Measurements from ENCODE around the gene C10orf105.

The C10orf105 gene

DNA sequence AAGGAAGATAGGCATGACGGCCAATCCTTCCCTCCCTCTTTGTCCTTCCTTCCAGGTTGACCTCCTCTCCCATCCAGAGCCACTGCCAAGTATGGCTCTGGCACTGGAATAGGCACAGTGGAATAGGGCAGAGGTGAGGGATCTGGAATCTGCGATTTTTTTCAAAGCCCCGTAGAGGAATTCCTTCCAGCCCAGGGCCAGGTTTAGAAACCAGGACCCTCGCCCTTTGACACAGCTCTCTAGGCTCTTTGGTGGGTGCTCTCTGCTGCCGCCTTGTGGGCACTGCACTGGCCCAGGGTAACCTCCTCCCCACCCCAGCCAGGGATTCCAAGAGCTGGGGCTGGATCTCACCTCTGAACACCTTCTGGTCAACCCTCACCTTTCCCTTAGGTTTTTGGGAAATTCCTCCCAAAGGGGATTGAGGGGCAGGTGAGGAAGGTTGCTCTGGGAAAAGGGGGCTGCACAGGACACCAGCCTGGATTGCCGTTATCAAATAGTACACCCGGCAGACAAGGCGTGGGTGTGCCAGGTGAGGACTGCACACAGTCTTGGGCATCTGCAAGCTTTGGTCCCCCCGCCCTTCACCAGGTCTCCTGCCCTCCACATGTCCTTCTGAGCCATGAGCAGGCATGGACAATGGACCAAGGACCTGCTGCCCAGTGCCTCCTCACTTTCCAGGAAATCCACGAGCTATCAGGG lies 22.8 kb downstream of the C10orf105 start:
- no peak overlapping the region for H3K27ac ChIP-seq (ENCODE audit: poor library complexity, severe bottlenecking)
- DNase-seq (ENCODE audit: low spot score) (no peak), ATAC-seq (ENCODE audit: low read depth) (peak; percentile 74)
- TF ChIP-seq, protein P1, sequence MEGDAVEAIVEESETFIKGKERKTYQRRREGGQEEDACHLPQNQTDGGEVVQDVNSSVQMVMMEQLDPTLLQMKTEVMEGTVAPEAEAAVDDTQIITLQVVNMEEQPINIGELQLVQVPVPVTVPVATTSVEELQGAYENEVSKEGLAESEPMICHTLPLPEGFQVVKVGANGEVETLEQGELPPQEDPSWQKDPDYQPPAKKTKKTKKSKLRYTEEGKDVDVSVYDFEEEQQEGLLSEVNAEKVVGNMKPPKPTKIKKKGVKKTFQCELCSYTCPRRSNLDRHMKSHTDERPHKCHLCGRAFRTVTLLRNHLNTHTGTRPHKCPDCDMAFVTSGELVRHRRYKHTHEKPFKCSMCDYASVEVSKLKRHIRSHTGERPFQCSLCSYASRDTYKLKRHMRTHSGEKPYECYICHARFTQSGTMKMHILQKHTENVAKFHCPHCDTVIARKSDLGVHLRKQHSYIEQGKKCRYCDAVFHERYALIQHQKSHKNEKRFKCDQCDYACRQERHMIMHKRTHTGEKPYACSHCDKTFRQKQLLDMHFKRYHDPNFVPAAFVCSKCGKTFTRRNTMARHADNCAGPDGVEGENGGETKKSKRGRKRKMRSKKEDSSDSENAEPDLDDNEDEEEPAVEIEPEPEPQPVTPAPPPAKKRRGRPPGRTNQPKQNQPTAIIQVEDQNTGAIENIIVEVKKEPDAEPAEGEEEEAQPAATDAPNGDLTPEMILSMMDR (IDR thresholded peaks at IDR 0.05; ENCODE audit: poor library complexity, severe bottlenecking): peak; percentile 86
- no peaks in the 10 kb centered on the region for H3K27me3 ChIP-seq (ENCODE audit: insufficient read depth, poor library complexity, severe bottlenecking)
- no peak overlapping the region for H3K4me3 ChIP-seq (ENCODE audit: severe bottlenecking)
- no peaks in the 10 kb centered on the region for H3K4me1 ChIP-seq (ENCODE audit: insufficient read depth, poor library complexity, severe bottlenecking)
- H3K36me3 ChIP-seq (ENCODE audit: low read depth): no peaks in the 10 kb centered on the region
- H3K9me3 ChIP-seq (ENCODE audit: severe bottlenecking): peaks cover under 1% of the 10 kb centered on the region

DNA sequence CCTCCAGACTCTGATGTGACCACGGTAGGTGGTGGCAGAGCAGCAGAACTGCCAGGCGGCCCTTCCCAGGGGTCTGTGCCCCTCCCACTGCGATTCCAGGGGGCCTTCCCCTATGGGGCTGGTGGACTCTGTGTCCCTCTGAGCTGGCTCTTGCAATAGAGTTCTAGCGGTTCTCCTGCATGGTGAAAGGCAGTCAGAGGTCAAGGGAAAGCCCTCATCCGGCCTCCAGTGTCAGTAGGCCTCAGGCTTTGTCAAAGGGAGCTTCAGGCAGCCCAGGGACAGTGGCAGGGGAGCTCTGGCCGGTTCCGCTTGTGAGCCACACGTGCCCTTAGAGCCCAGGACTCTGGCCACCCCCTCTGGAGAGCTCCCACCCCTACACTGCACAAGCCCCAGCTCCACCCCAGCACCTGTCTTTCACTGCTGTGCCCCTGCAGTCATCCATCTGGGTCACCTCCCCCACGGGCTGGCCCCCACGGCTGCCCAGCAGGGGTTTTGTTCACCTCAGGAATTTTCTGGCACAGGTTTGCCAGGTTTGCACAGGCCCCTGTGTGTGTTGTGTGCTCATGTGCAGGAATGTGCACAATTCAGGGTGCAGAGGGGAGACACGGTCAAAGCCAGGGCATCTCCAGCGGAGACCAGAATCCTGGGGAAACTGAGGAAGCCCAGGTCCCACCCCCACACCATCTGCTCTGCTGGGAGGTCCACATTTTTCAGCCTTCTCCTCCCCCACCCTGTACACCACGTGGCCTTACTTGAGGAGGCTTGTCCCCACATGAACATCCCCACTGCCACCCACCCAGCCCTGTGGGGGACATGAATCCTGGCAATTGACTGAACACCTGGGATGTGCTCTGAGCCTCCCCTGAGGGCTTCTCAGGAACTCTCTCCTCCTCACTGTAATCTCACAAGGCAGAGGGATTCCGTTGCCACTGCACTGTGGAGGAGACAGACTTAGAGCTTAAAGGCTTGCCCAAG lies 23.8 kb downstream of the C10orf105 start:
- Histone ChIP-seq H3K36me3 (ENCODE audit: low read depth) (no peaks in the 10 kb centered on the region), H3K27ac (ENCODE audit: poor library complexity, severe bottlenecking) (no peak overlapping the region), H3K27me3 (ENCODE audit: insufficient read depth, poor library complexity, severe bottlenecking) (no peaks in the 10 kb centered on the region), H3K9me3 (ENCODE audit: severe bottlenecking) (no peaks in the 10 kb centered on the region), H3K4me1 (ENCODE audit: insufficient read depth, poor library complexity, severe bottlenecking) (no peaks in the 10 kb centered on the region), H3K4me3 (ENCODE audit: severe bottlenecking) (no peak overlapping the region)
- no peak for DNase-seq (ENCODE audit: low spot score)
- ATAC-seq (ENCODE audit: low read depth): no peak
- TF ChIP-seq, protein P1 (IDR thresholded peaks at IDR 0.05; ENCODE audit: poor library complexity, severe bottlenecking): no peak

DNA sequence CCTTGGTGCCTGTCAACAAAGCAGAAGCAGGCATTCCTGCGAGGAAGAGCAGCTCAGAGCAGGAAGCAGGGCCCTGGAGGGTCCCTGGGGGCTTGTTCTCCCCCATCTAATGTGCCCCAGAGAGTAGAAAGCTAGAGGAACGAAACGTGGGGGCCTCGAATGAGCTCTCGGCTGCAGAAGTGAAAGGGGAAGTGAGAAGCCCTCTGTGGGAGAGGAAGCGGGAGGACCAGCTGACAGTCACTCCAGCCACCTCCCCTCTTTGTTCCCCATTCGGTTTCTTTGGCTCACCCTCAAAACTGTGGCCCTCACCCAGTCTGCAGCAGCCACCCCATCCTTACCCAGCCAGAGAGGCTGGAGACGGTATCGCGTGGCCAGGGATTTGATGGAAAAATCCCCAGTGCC lies 25.0 kb downstream of the C10orf105 start:
- no peaks in the 10 kb centered on the region for H3K9me3 ChIP-seq (ENCODE audit: severe bottlenecking)
- no peaks in the 10 kb centered on the region for H3K36me3 ChIP-seq (ENCODE audit: low read depth)
- no peak overlapping the region for H3K4me3 ChIP-seq (ENCODE audit: severe bottlenecking)
- no peaks in the 10 kb centered on the region for H3K27me3 ChIP-seq (ENCODE audit: insufficient read depth, poor library complexity, severe bottlenecking)
- ATAC-seq (ENCODE audit: low read depth): no peak
- TF ChIP-seq, protein P1 (IDR thresholded peaks at IDR 0.05; ENCODE audit: poor library complexity, severe bottlenecking): no peak
- H3K27ac ChIP-seq (ENCODE audit: poor library complexity, severe bottlenecking): no peak overlapping the region
- no peaks in the 10 kb centered on the region for H3K4me1 ChIP-seq (ENCODE audit: insufficient read depth, poor library complexity, severe bottlenecking)
- no peak for DNase-seq (ENCODE audit: low spot score)

DNA sequence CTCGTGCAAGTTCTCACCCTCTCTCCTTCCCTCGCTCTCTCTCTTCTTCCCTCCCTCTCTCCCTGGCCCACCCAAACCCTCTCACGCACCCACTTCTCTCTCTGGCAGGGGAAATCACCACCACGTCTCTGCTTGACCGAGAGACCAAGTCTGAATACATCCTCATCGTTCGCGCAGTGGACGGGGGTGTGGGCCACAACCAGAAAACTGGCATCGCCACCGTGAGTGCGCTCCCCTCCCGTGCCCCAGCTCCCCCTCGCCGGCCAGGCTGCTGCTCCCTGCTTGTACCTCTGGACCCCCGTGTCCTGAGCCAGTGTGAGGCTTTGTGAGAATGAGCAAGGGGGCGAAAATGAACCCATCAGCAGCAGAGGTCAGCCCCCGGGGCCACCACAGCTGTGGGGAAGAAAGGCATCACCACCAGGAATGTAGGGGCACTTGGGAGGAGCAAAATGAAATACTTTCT lies 25.5 kb downstream of the C10orf105 start:
- Histone ChIP-seq H3K4me3 (ENCODE audit: severe bottlenecking) (no peak overlapping the region), H3K36me3 (ENCODE audit: low read depth) (no peaks in the 10 kb centered on the region), H3K4me1 (ENCODE audit: insufficient read depth, poor library complexity, severe bottlenecking) (no peaks in the 10 kb centered on the region), H3K27ac (ENCODE audit: poor library complexity, severe bottlenecking) (no peak overlapping the region), H3K9me3 (ENCODE audit: severe bottlenecking) (no peaks in the 10 kb centered on the region), H3K27me3 (ENCODE audit: insufficient read depth, poor library complexity, severe bottlenecking) (no peaks in the 10 kb centered on the region)
- ATAC-seq (ENCODE audit: low read depth): no peak
- TF ChIP-seq, protein P1 (IDR thresholded peaks at IDR 0.05; ENCODE audit: poor library complexity, severe bottlenecking): no peak
- no peak for DNase-seq (ENCODE audit: low spot score)

Measured in RWPE2 (cell line).